A673 (cell line): Measurements from ENCODE around the gene GPHN. TPM values are rescaled to one million over a fixed set of nuclear protein-coding genes. Genes with fewer than 3 reads are reported as not detected.

ENCODE experiments used
- BruUV-seq: library from RNA; stranded (reverse); fragments of 400-500 nt; replicated peaks from 2 replicates; lab custom pipeline; 2021; lab: Mats Ljungman, UMichigan
- CTCF ChIA-PET: fragments of 300-600 bp; sonication (Branson Sonifier 250); formaldehyde crosslinking; loops from one replicate; lab custom pipeline; 2022; ENCODE audit warnings: antibody characterized with exemption; lab: Charles Lee
- POLR2A ChIA-PET: fragments of 300-600 bp; sonication (Branson Sonifier 250); formaldehyde crosslinking; loops from one replicate; lab custom pipeline; 2022; ENCODE audit warnings: antibody characterized with exemption; ENCODE audit not compliant: low non-redundant PET; lab: Charles Lee
- DNase-seq: peaks from one replicate; pipeline ENCODE4 v3.0.0-alpha.2; 2015; ENCODE audit warnings: low spot score
- H3K27ac ChIP-seq: fragments of 200-600 bp; sonication (generic); 2 replicates; pipeline ENCODE4 v1.5.1; 2016; ENCODE audit warnings: mixed run types, low read depth, mild to moderate bottlenecking, mixed read lengths, antibody characterized with exemption, low read length; ENCODE audit not compliant: poor library complexity, severe bottlenecking
- H3K27me3 ChIP-seq: fragments of 200-600 bp; sonication (generic); replicated peaks from 2 replicates; pipeline ENCODE4 v1.6.1; 2017; ENCODE audit warnings: mixed run types, low read depth, mild to moderate bottlenecking, mixed read lengths, antibody characterized with exemption, low read length; ENCODE audit not compliant: insufficient read depth, poor library complexity
- H3K36me3 ChIP-seq: fragments of 200-600 bp; sonication (generic); 2 replicates; pipeline ENCODE4 v1.6.1; 2016; ENCODE audit warnings: mixed run types, mild to moderate bottlenecking, mixed read lengths, antibody characterized with exemption, low read length; ENCODE audit not compliant: insufficient read depth, poor library complexity, severe bottlenecking
- H3K4me1 ChIP-seq: fragments of 200-600 bp; sonication (generic); 2 replicates; pipeline ENCODE4 v1.6.1; 2017; ENCODE audit warnings: mixed run types, mild to moderate bottlenecking, mixed read lengths, antibody characterized with exemption, low read length; ENCODE audit not compliant: insufficient read depth, poor library complexity, severe bottlenecking
- H3K4me3 ChIP-seq: fragments of 200-600 bp; sonication (generic); 2 replicates; pipeline ENCODE4 v1.5.1; 2016; ENCODE audit warnings: low read depth, mixed run types, mild to moderate bottlenecking, mixed read lengths, low read length; ENCODE audit not compliant: poor library complexity, severe bottlenecking
- H3K9me3 ChIP-seq: fragments of 200-600 bp; sonication (generic); 2 replicates; pipeline ENCODE4 v1.6.1; 2016; ENCODE audit warnings: mixed run types, low read depth, mild to moderate bottlenecking, mixed read lengths, antibody characterized with exemption, low read length; ENCODE audit not compliant: poor library complexity, severe bottlenecking
- CTCF ChIP-seq: fragments of 300-800, 200-600 bp; sonication (generic); conservative IDR thresholded peaks from 2 replicates; pipeline ENCODE4 v1.5.1; 2017; ENCODE audit warnings: low read depth, mild to moderate bottlenecking, antibody characterized with exemption, low read length, moderate library complexity, mixed read lengths
- EZH2 ChIP-seq: fragments of 200-600 bp; sonication (generic); IDR thresholded peaks from 2 replicates; pipeline ENCODE4 v1.6.1; 2017; ENCODE audit warnings: borderline replicate concordance, low read depth, mild to moderate bottlenecking, mixed read lengths, antibody characterized with exemption, low read length; ENCODE audit not compliant: poor library complexity, severe bottlenecking
- intact Hi-C: fragments of 100-400 bp; cut with micrococcal nuclease; formaldehyde crosslinking; loops from one replicate; pipeline ENCODE4 v1.10.0; 2022; ENCODE audit not compliant: unreplicated experiment
- total RNA-seq: library from RNA; stranded (reverse); gene quantifications from 2 replicates; pipeline ENCODE4 v1.2.3, GENCODE V29; 2021

The GPHN gene
- total RNA-seq, 1 experiment from 2014 or later = 30.3 TPM

- POLR2A ChIA-PET = no interaction called here
- Histone ChIP-seq H3K36me3 (no peaks in the 10 kb centered on the region), H3K4me1 (no peaks in the 10 kb centered on the region), H3K4me3 (no peak overlapping the region), H3K27me3 (no peaks in the 10 kb centered on the region), H3K27ac (no peak overlapping the region), H3K9me3 (peaks cover 18% of the 10 kb centered on the region)
- no TSS peak for BruUV-seq
- intact Hi-C loops = no loop called here
- CTCF ChIA-PET = no interaction called here
- no peak for DNase-seq
- TF ChIP-seq CTCF (no peak), EZH2 (no peak)
These were observed 451.6 kb downstream of the GPHN start for GRCh38 chr14:66959437-66960050.

DNA sequence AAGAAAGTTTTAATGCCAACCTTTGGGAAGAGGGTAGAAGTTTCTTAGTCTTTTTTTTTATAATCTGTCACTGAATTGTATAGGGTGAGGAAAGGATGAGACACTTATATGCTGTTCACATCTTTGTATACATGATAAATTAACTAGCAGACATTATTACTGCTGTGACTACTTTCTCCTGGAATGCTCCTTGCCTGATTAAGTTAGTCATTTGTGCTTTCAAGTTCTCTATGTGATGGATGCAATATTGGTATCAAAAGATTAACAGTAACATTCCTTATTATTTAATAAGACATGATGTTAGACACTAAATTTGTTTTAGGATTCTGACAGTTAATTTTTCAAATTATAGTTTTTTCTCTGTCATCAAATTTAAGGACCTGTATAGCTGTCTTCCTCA lies 457.9 kb downstream of the GPHN start:
- Histone ChIP-seq H3K4me1 (no peaks in the 10 kb centered on the region), H3K36me3 (no peaks in the 10 kb centered on the region), H3K27ac (no peak overlapping the region), H3K9me3 (no peaks in the 10 kb centered on the region), H3K4me3 (no peak overlapping the region), H3K27me3 (no peaks in the 10 kb centered on the region)
- no peak for TF ChIP-seq EZH2
- TF ChIP-seq CTCF = no peak
- ChIA-PET POLR2A (no interaction called here), CTCF (no interaction called here)
- no peak for DNase-seq
- intact Hi-C loops = no loop called here
- no TSS peak for BruUV-seq

GRCh38 chr14:66972469-66972868 lies 464.5 kb downstream of the GPHN start:
- Histone ChIP-seq H3K4me3 (no peak overlapping the region), H3K4me1 (peaks cover 3% of the 10 kb centered on the region), H3K36me3 (no peaks in the 10 kb centered on the region), H3K27ac (no peak overlapping the region), H3K9me3 (no peaks in the 10 kb centered on the region), H3K27me3 (no peaks in the 10 kb centered on the region)
- ChIA-PET POLR2A (no interaction called here), CTCF (no interaction called here)
- TF ChIP-seq EZH2 = no peak
- TF ChIP-seq CTCF = no peak
- BruUV-seq = no TSS peak
- intact Hi-C loops = no loop called here
- no peak for DNase-seq
